GM19397 (cell line): ENCODE results near the gene TMEM214.
A peak's percentile ranks its signal among the peaks of the same experiment; 100 is the strongest.

ENCODE experiments used
- ATAC-seq: cut with Tn5 transposase; IDR thresholded peaks from one replicate; pipeline ENCODE4 v1.9.1; 2021; ENCODE audit warnings: mild to moderate bottlenecking, moderate library complexity; ENCODE audit not compliant: unreplicated experiment

Gene TMEM214

DNA sequence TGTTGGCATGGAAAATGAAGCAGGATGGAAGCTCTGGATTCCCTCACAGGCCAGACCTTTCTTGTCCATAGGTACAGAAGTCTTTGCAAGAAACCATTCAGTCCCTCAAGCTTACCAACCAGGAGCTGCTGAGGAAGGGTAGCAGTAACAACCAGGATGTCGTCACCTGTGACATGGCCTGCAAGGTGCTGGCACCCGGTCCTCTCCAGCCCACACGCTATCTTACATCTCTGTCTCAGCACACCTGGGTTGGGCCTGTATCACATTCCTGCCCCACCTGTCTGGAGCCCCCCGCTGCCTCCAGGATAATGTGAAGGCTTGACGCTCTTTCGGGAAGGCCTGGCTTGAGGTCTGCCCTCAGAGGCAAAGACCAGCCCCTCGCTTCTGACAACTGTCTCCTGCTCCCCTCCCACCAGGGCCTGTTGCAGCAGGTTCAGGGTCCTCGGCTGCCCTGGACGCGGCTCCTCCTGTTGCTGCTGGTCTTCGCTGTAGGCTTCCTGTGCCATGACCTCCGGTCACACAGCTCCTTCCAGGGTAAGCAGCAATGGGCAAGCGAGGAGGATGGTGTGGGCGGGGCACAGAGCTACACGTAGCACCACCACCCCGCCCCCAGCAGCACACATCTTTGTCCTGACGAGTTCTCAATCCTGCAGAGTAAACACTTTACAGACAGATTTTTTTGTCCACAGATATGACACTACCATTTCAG is 6.0 kb downstream of the TMEM214 start:
- no peak for ATAC-seq

DNA sequence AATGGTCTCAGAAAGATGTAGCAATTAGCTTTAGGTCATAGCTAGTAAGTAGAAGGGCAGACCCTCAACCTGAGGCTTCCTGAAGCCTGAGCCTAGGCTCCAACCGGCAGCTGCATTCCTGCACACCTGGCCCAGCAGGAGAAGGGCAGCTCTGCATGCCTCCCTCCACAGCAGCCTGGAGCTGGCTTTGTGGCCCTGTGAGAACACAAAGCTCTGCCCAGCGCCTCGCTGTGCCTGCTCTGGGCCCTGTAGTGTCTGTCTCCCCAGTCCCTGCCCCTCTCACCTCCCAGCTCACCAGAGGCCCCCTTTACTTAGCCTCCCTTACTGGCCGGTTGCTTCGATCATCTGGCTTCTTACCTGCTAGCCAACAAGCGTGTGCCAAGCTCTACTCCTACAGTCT is 6.7 kb downstream of the TMEM214 start:
- no peak for ATAC-seq

GRCh38 chr2:27039871-27040270 is 7.1 kb downstream of the TMEM214 start:
- no peak for ATAC-seq

DNA sequence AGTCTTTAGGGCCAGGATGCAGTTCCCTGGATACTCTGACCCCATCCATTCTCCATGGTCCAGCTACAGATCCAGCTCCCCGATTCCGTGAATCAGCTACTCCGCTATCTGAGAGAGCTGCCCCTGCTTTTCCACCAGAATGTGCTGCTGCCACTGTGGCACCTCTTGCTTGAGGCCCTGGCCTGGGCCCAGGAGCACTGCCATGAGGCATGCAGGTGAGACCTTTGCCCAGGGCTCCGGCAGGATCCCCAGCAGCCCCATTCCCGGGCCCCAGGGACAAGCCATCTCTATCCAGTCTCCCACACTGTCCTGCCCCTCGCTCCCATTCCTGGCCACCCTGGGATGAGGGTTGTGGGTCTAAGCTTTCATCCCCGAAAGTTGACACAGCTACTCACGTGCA is 7.5 kb downstream of the TMEM214 start:
- ATAC-seq = no peak

- no peak for ATAC-seq
Observed at GRCh38 chr2:27041752-27042151, 9.0 kb downstream of the TMEM214 start.

- no peak for ATAC-seq
Observed at GRCh38 chr2:27042159-27042661, 9.4 kb downstream of the TMEM214 start.

DNA sequence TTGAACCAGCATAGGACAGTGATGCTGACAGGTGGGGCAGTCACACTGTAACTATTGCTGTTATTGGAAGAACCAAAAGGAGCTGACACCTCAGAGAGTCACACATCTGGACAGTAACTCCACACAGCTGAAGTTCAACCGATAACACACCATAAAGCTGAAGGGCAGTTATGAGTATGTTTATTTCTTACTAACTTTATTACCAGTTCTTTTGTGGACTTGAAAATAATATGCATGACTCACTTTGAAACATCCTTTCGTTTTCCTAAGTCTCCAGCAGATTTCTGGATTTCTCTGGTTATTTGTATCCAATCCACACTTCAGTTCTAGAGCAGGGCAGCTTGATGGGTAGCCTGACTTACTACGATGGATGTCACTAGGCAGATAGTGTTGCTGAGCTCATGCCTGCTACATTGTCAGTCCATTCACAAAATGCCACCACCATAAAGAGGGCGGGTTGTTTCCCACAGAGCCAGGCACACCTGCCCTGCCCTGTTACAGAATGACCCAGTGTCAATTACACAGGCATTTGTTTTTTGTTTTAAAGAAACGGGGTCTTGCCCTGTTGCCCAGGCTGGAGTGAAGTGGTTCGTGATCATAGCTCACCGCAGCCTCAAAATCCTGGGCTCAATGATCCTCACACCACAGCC is 10.3 kb downstream of the TMEM214 start:
- no peak for ATAC-seq

DNA sequence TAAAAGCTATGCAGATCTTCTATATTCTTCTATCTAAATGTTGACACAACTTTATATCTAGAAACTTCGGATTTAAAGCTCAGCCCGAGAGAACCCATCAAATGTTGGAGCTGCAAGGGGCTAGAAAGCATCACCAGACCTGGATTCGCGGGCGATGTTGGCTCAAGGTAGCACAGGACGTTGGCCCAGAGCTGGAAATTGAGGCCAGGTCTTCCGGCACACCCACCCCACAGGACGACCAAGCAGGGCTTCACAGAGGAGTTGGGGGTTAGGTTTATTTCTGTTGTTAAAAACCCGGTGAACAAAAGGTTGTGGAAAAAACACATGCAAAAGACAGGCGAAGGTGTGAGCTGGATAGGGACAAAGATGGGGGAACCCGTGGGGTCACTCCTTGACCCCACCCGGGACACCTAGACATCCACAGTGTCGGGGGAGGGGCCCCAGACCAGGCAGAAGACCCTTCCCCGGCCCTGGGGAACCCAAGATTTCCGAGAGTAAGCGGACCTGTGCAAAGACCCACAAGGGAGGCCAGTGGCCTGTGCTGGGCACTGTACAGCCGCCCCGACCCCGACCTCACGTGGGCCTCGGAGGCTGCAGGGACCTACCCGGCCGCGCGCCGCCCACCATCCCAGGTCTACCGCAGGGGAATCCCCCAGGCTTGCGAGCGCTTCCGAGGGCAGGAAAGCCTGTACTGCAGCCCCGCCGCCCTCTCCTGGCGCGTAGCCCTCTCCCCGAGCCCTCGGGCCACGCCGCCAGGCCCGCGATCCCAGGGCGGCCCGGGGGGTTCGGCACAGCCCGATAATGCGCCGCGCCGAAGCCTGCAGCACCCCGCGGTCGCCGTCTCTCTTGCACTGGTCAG is 16.9 kb downstream of the TMEM214 start:
- peak; percentile 15 for ATAC-seq

DNA sequence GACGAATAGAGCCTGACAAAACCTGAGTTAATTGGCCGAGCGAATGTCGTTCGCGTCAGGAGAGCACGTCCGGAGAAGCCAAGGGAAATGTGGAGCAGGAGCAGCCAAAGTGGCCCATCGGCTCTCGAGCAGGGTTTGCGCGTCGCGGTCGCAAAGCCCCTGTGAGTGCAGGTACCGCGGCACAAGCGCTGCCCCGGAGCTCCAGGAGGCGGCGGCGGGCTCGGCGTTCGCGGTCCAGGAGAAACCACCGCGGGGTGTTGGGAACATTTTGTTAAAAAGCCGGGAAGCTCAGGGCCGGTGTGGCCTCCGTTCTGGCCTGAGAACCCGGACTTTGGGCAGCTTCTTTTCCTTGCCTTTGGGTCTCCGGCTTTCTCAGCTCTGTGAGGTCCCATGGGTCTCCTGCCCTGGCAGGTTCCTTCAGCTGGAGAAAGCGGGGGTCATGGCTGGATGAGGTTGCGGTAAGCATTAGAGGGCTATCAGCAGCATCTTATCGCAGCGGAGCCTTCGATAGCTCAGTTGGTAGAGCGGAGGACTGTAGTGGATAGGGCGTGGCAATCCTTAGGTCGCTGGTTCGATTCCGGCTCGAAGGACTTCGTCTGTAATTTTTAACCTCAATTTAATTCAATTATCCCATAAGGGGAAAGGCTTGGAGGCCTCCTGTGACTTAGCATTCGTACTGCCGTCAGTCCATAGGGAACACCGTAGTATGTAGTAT is 17.7 kb downstream of the TMEM214 start:
- ATAC-seq = peak; percentile 47

GRCh38 chr2:27050996-27051901 is 18.5 kb downstream of the TMEM214 start, which contains the start of gene AGBL5:
Gene AGBL5, plus strand, starts transcription at chr2:27051668. Its CDS starts 1,291 bp downstream, at chr2:27052959.
- peak; percentile 66 for ATAC-seq

GRCh38 chr2:27051902-27052645 is 19.3 kb downstream of the TMEM214 start:
- ATAC-seq = no peak

- ATAC-seq = no peak
Observed at GRCh38 chr2:27053321-27053720, 20.6 kb downstream of the TMEM214 start.

GRCh38 chr2:27053776-27054175 is 21.0 kb downstream of the TMEM214 start:
- no peak for ATAC-seq

- ATAC-seq = no peak
Observed at GRCh38 chr2:27054721-27055120, 22.0 kb downstream of the TMEM214 start.

- no peak for ATAC-seq
Observed at GRCh38 chr2:27057184-27057583, 24.4 kb downstream of the TMEM214 start.

GRCh38 chr2:27058210-27058609 is 25.4 kb downstream of the TMEM214 start:
- no peak for ATAC-seq

GRCh38 chr2:27059141-27059820 is 26.5 kb downstream of the TMEM214 start:
- no peak for ATAC-seq

GRCh38 chr2:27060323-27060722 is 27.6 kb downstream of the TMEM214 start:
- no peak for ATAC-seq
